Pancreas (tissue), 8 donors: ENCODE measurements around the gene ANXA3. TPM values are rescaled to one million over a fixed set of nuclear protein-coding genes. Genes with fewer than 3 reads are reported as not detected.

Experiments used
- polyA plus RNA-seq, 2 donors: library from polyadenylated mRNA; stranded (reverse); fragments of 200-250 nt; gene quantifications; one replicate each; pipeline ENCODE4 v1.2.3, GENCODE V29; 2013
- total RNA-seq, 6 donors: library from RNA; stranded (reverse); fragmentation: NEBNext Ultra II Directional in 4 of 6; extraction: Animal tissue kit (Norgen Biotek cat#: 25700) in 4 of 6; gene quantifications; one replicate each; pipeline versions ENCODE4 v1.2.1 to v1.2.4, GENCODE V29; 2021 to 2023
- donor health status: healthy with polysubstance abuse.
- donor health status: DM: no; HTN: no; CAD: no; lungs with moderate emphysema.
- donor health status: DM: no; HTN: no; CAD: no.
- donor health status: Bipolar disorder and iron deficiency.
- donor health status: DM: yes; HTN: yes; CAD: no.
- donor health status: DM: no; HTN: no; CAD: no.
- donor health status: DM: no; HTN: no; CAD: no.
- donor health status: DM: yes; HTN: yes; CAD: no.

The ANXA3 gene
- total and polyA plus RNA-seq, 8 donors, result 18.7 to 64.8 (median 29.6) TPM

Other genes starting within 250 kb of the ANXA3 start
- gene BMP2K, start 224.6 kb downstream of the ANXA3 start, total RNA-seq, result 10 to 100 TPM in 2 of 6 donors, 1 to 10 TPM in 4; 5.7 to 27.3 (median 7.9) TPM
- gene BMP2K, start 224.6 kb downstream of the ANXA3 start, polyA plus RNA-seq, result 1 to 10 TPM; 4.8 to 5.2 TPM